Mucosa of stomach (tissue), 1 donor: ENCODE results near the gene WDR59.

Experiments used
- H3K27me3 ChIP-seq: one replicate; pipeline ENCODE4 v1.7.0; 2013; ENCODE audit warnings: mild to moderate bottlenecking, low read length; ENCODE audit not compliant: control insufficient read depth, insufficient read depth
- H3K36me3 ChIP-seq: one replicate; pipeline ENCODE4 v1.7.0; 2013; ENCODE audit warnings: low read length; ENCODE audit not compliant: control insufficient read depth, insufficient read depth
- H3K4me1 ChIP-seq: one replicate; pipeline ENCODE4 v1.7.0; 2013; ENCODE audit warnings: mild to moderate bottlenecking, low read length; ENCODE audit not compliant: control insufficient read depth, insufficient read depth
- H3K4me3 ChIP-seq: one replicate; pipeline ENCODE4 v1.7.0; 2013; ENCODE audit warnings: low read length
- H3K9ac ChIP-seq: one replicate; pipeline ENCODE4 v1.7.0; 2013; ENCODE audit warnings: mild to moderate bottlenecking, low read length, moderate library complexity
- H3K9me3 ChIP-seq: one replicate; pipeline ENCODE4 v1.7.0; 2013; ENCODE audit warnings: mild to moderate bottlenecking, low read length, moderate library complexity; ENCODE audit not compliant: control insufficient read depth
- donor health status: Pancreatic carcinoma.

The WDR59 gene

DNA sequence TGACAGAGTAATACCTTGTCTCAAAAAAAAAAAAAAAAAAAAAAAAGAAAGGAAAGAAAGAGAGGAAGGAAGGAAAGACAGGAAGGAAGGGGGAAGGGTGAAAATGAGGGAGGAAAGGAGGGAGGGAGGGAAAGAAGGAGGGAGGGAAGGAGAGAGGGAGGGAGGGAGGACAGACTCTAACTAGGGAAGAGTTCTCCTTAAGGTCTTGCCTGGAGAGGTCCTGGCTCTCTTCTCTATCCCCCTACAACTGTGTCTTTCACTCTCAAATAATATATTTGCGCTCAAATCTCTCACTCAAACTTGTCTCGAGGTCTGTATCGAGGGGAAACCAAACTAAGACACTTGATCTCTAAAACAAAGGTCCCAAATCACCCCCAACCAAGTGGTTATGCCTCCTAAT, 35.6 kb downstream of the WDR59 start:
- no peaks in the 10 kb centered on the region for H3K4me1 ChIP-seq
- H3K9me3 ChIP-seq, result no peaks in the 10 kb centered on the region
- no peaks in the 10 kb centered on the region for H3K27me3 ChIP-seq
- H3K36me3 ChIP-seq, result peaks cover 5% of the 10 kb centered on the region
- no peak overlapping the region for H3K9ac ChIP-seq
- no peak overlapping the region for H3K4me3 ChIP-seq

DNA sequence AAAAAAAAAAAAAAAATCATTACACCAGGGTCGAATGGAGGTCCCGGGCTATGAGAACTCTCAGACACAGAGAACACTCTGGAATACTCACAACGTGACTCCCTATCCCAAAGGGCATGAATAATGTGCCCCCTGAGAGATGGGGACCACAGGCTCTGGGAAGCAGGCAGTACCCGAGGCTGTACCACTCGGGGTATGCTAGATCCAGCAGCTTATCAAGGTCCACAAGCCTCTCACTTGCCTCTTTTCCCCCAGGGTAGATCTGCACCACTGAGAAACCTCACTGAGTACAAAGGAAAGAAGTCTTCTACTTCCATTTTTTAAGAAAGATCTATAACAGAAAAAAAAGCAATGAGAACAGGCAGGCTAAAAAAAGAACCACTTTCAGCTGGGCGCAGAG, 40.5 kb downstream of the WDR59 start:
- Histone ChIP-seq H3K4me3 (no peak overlapping the region), H3K9ac (no peak overlapping the region), H3K4me1 (no peaks in the 10 kb centered on the region), H3K27me3 (no peaks in the 10 kb centered on the region), H3K36me3 (peaks cover 5% of the 10 kb centered on the region), H3K9me3 (no peaks in the 10 kb centered on the region)

DNA sequence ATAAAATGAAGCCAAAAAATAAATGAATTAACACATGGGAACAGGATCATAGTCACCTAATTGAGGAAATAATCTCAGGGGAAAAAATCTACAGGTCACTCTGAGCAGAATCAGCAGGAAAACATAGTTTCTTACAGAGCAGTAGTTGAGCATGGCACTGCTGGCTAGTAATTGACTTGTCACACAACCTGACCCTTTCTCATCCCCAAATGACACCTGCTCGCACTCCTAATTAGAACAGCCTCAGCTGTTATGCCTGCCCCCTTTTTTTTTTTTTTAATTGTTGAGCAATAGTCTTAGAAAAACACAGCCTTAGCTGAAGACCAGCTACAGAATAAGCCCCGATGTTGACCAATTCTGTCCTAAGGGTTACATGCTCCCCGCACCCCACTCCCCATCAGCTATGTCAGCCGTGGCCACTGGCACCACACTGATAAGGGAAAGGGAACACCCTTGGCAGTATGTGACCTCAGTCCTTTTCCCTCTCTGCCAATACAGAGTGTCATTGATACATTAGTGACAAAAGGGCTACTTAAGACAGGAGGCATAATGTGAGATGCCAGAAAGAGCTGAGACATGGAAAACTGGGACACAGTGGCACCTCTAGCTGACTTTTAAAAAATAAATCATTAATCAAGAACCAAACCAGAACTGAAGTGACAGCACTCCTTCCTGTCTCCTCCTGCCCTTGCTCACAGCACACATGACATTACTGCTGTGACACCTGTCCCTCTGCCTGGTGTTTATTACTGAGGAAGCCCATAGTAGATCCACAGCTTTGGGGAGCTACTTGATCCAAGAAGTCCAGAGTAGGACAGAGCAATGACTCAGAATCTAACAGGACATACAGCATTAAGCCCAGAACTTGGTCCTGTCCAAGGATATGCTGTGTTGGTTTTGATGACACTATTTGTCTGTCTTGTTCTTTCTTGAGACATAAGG, 41.7 kb downstream of the WDR59 start:
- no peaks in the 10 kb centered on the region for H3K27me3 ChIP-seq
- no peak overlapping the region for H3K9ac ChIP-seq
- no peaks in the 10 kb centered on the region for H3K9me3 ChIP-seq
- peaks cover 2% of the 10 kb centered on the region for H3K36me3 ChIP-seq
- H3K4me1 ChIP-seq, result no peaks in the 10 kb centered on the region
- no peak overlapping the region for H3K4me3 ChIP-seq

DNA sequence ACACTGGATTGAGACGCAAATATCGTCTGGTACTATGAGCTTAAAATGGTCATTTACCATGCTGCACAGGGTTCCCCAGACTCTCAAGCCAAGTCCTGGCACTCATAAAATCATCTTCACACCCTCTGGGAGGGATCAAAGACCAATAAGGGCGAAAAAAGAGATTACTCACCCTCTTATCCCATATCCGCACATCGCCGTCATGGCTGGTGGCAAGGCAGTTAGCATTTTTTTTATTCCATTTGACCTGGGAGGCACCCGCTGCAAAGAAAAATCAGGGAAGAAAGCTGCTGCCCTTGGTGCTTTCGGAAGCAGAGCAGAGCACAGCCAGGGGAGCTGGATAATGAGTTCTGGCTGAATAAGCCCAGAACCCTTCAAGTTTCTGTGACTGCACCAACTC, 42.4 kb downstream of the WDR59 start:
- Histone ChIP-seq H3K4me1 (no peaks in the 10 kb centered on the region), H3K27me3 (no peaks in the 10 kb centered on the region), H3K9me3 (no peaks in the 10 kb centered on the region), H3K36me3 (no peaks in the 10 kb centered on the region), H3K9ac (no peak overlapping the region), H3K4me3 (no peak overlapping the region)

DNA sequence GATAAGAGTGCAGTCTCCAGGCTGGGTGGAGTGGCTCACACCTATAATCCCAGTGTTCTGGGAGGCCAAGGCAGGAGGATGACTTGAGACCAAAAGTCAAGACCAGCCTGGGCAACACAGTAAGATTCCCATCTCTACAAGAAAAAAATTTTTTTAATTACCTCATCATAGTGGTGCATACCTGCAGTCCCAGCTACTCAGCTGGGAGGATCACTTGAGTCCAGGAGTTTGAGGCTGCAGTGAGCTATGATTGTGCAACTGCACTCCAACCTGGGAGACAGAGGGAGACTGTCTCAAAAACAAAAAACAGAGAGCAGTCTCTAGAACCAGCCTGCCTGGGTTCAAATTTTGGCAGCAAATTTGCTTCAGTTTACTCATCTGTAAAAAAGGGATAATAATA, 45.2 kb downstream of the WDR59 start:
- Histone ChIP-seq H3K4me1 (no peaks in the 10 kb centered on the region), H3K36me3 (no peaks in the 10 kb centered on the region), H3K27me3 (no peaks in the 10 kb centered on the region)

DNA sequence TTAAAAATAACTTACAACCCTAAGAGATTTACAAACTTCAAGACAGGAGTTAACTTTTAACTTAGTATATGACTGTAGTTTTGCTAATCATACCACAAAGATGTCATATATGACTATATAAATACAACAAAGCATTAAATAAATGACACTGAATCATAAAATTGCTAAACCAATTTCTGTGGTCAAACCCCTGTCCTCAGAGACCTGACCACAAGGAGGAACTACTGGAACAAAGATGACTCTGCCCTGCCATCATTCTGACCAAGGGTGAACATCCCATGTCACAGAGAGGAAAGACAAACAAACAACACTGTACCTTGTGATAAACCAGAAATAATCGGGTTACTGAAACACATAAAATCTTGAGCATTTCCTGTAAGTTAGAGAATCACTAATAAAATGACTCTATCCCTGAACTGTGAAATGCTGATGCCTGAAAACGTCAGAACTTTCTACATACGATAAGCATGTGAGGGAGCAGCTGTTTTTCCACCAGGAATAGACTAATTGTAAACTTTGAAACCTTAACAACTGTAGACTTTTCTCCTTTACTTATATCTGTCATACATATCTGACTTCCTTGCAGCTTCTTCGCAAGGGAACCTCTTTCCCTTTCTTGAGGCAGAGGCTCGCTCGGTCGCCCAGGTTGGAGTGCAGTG, 47.9 kb downstream of the WDR59 start:
- H3K4me1 ChIP-seq, result no peaks in the 10 kb centered on the region
- no peaks in the 10 kb centered on the region for H3K36me3 ChIP-seq
- no peaks in the 10 kb centered on the region for H3K27me3 ChIP-seq
- H3K9me3 ChIP-seq, result no peaks in the 10 kb centered on the region
- H3K9ac ChIP-seq, result no peak overlapping the region
- no peak overlapping the region for H3K4me3 ChIP-seq

More for the DNA sequence above, 45.2 kb downstream of the WDR59 start:
- Histone ChIP-seq H3K9me3 (no peaks in the 10 kb centered on the region), H3K4me3 (no peak overlapping the region), H3K9ac (no peak overlapping the region)

DNA sequence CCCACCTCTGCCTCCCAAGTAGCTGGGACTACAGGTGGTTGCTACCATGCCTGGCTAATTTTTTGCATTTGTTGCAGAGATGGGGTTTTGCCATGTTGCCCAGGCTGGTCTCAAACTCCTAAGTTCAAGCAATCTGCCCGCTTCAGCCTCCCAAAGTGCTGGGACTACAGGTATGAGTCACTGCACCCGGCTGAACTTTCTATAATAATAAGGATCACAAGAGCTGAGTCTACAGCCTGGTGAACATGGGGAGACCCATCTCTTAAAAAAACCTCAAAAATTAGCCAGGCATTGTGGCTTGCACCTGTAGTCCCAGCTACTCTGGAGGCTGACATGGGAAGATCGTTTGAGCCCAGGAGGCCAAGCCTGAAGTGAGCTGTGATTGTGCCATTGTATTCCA, 53.5 kb downstream of the WDR59 start:
- Histone ChIP-seq H3K4me1 (no peaks in the 10 kb centered on the region), H3K9me3 (no peaks in the 10 kb centered on the region), H3K36me3 (no peaks in the 10 kb centered on the region), H3K27me3 (no peaks in the 10 kb centered on the region), H3K9ac (no peak overlapping the region), H3K4me3 (no peak overlapping the region)

DNA sequence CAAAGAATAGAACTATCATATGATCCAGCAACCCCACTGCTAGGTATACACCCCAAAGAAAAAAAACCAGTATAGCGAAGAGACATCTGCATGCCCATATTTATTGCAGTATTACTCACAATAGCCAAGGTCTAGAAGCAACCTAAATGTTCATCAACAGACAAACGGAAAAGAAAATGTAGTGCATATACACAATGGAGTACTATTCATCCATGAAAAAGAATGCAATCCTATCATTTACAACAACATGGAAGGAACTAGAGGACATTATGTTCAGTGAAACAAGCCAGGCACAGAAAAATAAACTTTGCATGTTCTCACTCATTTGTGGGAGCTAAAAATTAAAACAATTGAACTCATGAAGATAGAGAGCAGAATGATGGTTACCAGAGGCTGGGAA, 55.3 kb downstream of the WDR59 start:
- H3K9me3 ChIP-seq, result no peaks in the 10 kb centered on the region
- no peak overlapping the region for H3K4me3 ChIP-seq
- no peaks in the 10 kb centered on the region for H3K27me3 ChIP-seq
- H3K4me1 ChIP-seq, result no peaks in the 10 kb centered on the region
- H3K36me3 ChIP-seq, result no peaks in the 10 kb centered on the region
- no peak overlapping the region for H3K9ac ChIP-seq

DNA sequence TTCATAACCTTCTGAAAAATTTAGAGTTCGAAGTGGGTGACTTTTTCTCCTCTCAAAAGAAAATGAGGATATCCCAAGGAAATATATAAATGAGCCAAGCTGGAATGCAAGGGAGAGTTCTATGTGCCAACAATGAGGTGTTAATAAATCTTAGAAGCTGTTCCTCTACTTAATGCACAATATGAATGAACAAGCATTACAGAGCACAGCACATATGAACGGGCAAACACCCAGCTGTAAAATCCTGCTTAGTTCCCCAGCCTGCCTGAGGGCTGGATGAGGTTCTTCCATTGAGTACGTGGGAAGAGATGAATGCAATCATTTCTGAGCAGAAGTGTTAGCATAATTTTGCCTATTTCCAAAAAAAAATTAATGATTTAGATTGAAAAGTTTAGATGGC, 58.1 kb downstream of the WDR59 start:
- Histone ChIP-seq H3K27me3 (no peaks in the 10 kb centered on the region), H3K9me3 (no peaks in the 10 kb centered on the region), H3K4me1 (peaks cover 10% of the 10 kb centered on the region), H3K4me3 (no peak overlapping the region), H3K9ac (no peak overlapping the region), H3K36me3 (no peaks in the 10 kb centered on the region)

DNA sequence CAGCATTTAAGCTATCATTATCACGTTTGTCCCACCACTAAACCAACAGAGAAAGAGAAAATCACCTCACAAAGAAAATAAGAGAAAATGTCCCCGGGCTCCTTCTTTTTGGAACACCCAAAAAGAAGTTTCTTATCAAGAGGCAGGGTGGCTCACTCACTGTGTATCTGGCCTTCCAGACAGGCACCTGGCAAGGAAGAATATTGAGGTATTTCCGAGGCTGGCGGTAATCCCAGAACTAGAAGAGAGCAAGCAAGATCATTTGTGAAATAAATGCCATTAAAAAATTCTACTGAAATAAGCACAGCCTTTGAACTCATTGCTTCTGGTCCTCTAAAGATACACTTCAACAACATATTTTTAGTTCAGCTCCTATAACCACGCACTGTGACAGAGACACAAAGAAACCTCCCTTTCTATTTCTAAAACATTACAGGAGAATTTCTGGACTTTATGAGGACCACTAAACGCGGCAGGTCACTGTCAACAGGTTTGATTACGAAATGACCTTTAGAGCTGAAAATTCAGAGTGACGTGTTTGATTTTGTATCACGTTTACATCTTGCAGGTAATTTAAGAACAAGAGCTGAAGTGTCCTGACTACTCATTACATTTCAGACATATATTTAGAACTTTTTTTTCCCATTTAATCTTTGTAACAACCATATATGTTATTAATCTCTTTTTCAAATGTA, 61.0 kb downstream of the WDR59 start:
- Histone ChIP-seq H3K36me3 (no peaks in the 10 kb centered on the region), H3K4me1 (peaks cover 11% of the 10 kb centered on the region), H3K27me3 (no peaks in the 10 kb centered on the region), H3K9me3 (no peaks in the 10 kb centered on the region), H3K4me3 (no peak overlapping the region), H3K9ac (no peak overlapping the region)

DNA sequence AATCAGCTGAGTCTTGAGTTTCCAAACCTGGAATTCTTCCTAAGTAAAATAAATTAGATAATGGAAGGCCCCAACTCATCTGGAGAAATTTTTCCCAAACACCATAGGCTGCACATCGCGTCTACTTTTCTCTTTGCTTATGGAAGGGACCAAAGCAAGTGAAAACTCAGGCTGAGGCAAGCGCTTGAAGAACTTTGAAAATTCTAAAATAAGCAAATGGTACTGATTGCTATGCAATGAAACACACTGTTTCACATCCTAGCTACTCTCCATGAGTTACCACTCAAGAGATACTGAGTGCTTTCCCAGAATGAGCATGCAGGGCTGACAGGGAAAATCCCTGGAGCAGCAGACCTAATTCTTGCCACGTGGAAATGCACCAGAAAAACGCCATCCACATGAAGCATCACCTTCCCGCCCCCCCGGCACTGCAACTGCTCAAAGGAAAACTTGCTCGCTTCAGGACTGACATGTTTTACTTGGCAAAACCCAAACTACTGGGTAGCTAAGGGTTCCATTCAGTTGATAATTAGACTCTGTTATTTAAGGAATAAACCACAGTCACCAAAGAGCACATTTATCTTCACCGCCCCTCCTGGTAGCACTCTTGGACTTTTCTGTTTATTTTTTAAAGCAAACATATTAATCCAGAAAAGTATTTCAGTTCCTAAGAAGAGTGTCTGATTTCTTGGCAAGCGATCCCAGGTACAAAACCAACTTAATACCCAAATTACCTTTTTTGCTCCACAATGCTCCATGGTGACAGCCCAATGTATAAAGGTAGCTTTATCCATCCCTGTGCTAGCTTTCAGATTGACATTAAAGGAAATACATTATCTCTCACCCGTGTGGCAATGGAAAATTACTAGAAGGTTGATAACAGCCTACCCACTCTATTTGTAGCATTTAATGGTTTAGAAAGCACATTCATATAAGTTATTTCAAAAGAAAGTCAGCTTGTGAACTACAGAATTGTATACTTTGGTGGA, 62.5 kb downstream of the WDR59 start:
- no peaks in the 10 kb centered on the region for H3K27me3 ChIP-seq
- H3K4me3 ChIP-seq, result no peak overlapping the region
- no peaks in the 10 kb centered on the region for H3K36me3 ChIP-seq
- H3K9ac ChIP-seq, result no peak overlapping the region
- H3K4me1 ChIP-seq, result peaks cover 11% of the 10 kb centered on the region
- no peaks in the 10 kb centered on the region for H3K9me3 ChIP-seq
